DOHH2 (cell line): ENCODE data around the gene DSCAML1.

ENCODE experiments used
- H3F3A ChIP-seq: fragments of 200-600 bp; sonication (generic), shearing (Covaris generic); 2 replicates; pipeline ENCODE4 v1.6.0; 2016; ENCODE audit warnings: antibody characterized with exemption, mild to moderate bottlenecking; ENCODE audit not compliant: control insufficient read depth, insufficient read depth
- H3K27ac ChIP-seq: fragments of 200-600 bp; sonication (generic); 2 replicates; pipeline ENCODE4 v1.5.1; 2014; ENCODE audit warnings: low read depth, mild to moderate bottlenecking, low read length, moderate library complexity
- H3K27me3 ChIP-seq: fragments of 200-600 bp; sonication (generic); 2 replicates; pipeline ENCODE4 v1.6.1; 2014; ENCODE audit warnings: mild to moderate bottlenecking, low read length, mixed read lengths; ENCODE audit not compliant: control insufficient read depth
- H3K36me3 ChIP-seq: fragments of 200-600 bp; sonication (generic); 2 replicates; pipeline ENCODE4 v1.6.1; 2014; ENCODE audit warnings: mild to moderate bottlenecking, low read length, moderate library complexity, mixed read lengths; ENCODE audit not compliant: control insufficient read depth
- H3K4me1 ChIP-seq: fragments of 200-600 bp; sonication (generic); 2 replicates; pipeline ENCODE4 v1.6.1; 2014; ENCODE audit warnings: mild to moderate bottlenecking, low read length, mixed read lengths; ENCODE audit not compliant: control insufficient read depth
- H3K4me2 ChIP-seq: fragments of 200-600 bp; sonication (generic); 2 replicates; pipeline ENCODE4 v1.6.0; 2014; ENCODE audit warnings: mild to moderate bottlenecking, low read length, moderate library complexity
- H3K4me3 ChIP-seq: fragments of 200-600 bp; sonication (generic); 2 replicates; pipeline ENCODE4 v1.5.1; 2014; ENCODE audit warnings: mild to moderate bottlenecking, low read length, mixed read lengths
- H3K79me2 ChIP-seq: fragments of 200-600 bp; sonication (generic); 2 replicates; pipeline ENCODE4 v1.6.1; 2014; ENCODE audit warnings: mild to moderate bottlenecking, low read length, mixed read lengths; ENCODE audit not compliant: control insufficient read depth
- H3K9me2 ChIP-seq: fragments of 200-600 bp; sonication (generic); replicated peaks from 2 replicates; pipeline ENCODE4 v1.6.1; 2014; ENCODE audit warnings: mild to moderate bottlenecking, low read length, mixed read lengths; ENCODE audit not compliant: control insufficient read depth
- H3K9me3 ChIP-seq: fragments of 200-600 bp; sonication (generic); 2 replicates; pipeline ENCODE4 v1.6.1; 2014; ENCODE audit warnings: antibody characterized with exemption, low read length, mixed read lengths; ENCODE audit not compliant: control insufficient read depth, insufficient read depth
- H4K20me1 ChIP-seq: fragments of 200-600 bp; sonication (generic); 2 replicates; pipeline ENCODE4 v1.6.0; 2014; ENCODE audit warnings: low read depth, mild to moderate bottlenecking, antibody characterized with exemption, low read length, moderate library complexity; ENCODE audit not compliant: control insufficient read depth, insufficient read depth
- EZH2phosphoT487 ChIP-seq: fragments of 200-600 bp; sonication (generic); IDR thresholded peaks from 2 replicates; pipeline ENCODE4 v1.6.1; 2017; ENCODE audit warnings: borderline replicate concordance, mild to moderate bottlenecking, antibody characterized with exemption, low read length, moderate library complexity, mixed read lengths
- TF ChIP-seq, protein P1 (sequence below): fragments of 200-600 bp; sonication (generic); IDR thresholded peaks from one replicate; pipeline ENCODE4 v1.5.1; 2014; ENCODE audit warnings: antibody characterized with exemption, mild to moderate bottlenecking, low read depth, low read length; ENCODE audit not compliant: poor library complexity, severe bottlenecking

DSCAML1 gene

GRCh38 chr11:117649296-117650055, 147.5 kb downstream of the DSCAML1 start:
- no peak overlapping the region for H3K4me3 ChIP-seq
- no peaks in the 10 kb centered on the region for H3K79me2 ChIP-seq
- no peaks in the 10 kb centered on the region for H3F3A ChIP-seq
- no peaks in the 10 kb centered on the region for H3K36me3 ChIP-seq
- no peak overlapping the region for H3K4me2 ChIP-seq
- H3K4me1 ChIP-seq = no peaks in the 10 kb centered on the region
- no peaks in the 10 kb centered on the region for H3K27me3 ChIP-seq
- no peaks in the 10 kb centered on the region for H3K9me3 ChIP-seq
- no peak for TF ChIP-seq EZH2phosphoT487
- TF ChIP-seq, protein P1, sequence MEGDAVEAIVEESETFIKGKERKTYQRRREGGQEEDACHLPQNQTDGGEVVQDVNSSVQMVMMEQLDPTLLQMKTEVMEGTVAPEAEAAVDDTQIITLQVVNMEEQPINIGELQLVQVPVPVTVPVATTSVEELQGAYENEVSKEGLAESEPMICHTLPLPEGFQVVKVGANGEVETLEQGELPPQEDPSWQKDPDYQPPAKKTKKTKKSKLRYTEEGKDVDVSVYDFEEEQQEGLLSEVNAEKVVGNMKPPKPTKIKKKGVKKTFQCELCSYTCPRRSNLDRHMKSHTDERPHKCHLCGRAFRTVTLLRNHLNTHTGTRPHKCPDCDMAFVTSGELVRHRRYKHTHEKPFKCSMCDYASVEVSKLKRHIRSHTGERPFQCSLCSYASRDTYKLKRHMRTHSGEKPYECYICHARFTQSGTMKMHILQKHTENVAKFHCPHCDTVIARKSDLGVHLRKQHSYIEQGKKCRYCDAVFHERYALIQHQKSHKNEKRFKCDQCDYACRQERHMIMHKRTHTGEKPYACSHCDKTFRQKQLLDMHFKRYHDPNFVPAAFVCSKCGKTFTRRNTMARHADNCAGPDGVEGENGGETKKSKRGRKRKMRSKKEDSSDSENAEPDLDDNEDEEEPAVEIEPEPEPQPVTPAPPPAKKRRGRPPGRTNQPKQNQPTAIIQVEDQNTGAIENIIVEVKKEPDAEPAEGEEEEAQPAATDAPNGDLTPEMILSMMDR = no peak
- H3K9me2 ChIP-seq = no peaks in the 10 kb centered on the region
- no peaks in the 10 kb centered on the region for H4K20me1 ChIP-seq
- no peak overlapping the region for H3K27ac ChIP-seq

DNA sequence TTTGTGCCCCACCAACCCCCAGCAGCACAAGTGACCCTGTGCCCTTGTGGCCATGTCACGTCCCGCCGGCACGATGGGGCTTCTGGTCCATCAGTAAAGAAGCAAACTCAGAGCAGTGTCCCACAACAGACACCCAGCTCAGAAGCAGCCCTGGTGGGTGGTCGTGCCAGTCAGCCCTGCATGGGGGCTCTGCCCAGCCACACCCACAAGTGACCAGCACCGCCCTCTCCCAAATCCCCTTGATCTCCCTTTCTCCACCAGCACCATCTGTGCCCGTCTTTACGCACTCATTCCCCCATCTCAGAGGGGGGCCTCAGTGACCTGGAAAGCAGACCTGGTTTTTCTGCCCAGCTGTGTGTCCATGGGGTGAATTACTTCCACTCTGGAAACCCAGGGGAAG, 149.1 kb downstream of the DSCAML1 start:
- no peaks in the 10 kb centered on the region for H3F3A ChIP-seq
- no peaks in the 10 kb centered on the region for H3K27me3 ChIP-seq
- TF ChIP-seq EZH2phosphoT487 = no peak
- TF ChIP-seq, protein P1 = no peak
- no peak overlapping the region for H3K4me3 ChIP-seq
- H3K9me3 ChIP-seq = no peaks in the 10 kb centered on the region
- H3K79me2 ChIP-seq = no peaks in the 10 kb centered on the region
- no peaks in the 10 kb centered on the region for H3K36me3 ChIP-seq
- no peaks in the 10 kb centered on the region for H3K4me1 ChIP-seq
- H3K9me2 ChIP-seq = no peaks in the 10 kb centered on the region
- no peak overlapping the region for H3K27ac ChIP-seq
- H3K4me2 ChIP-seq = no peak overlapping the region
- no peaks in the 10 kb centered on the region for H4K20me1 ChIP-seq

DNA sequence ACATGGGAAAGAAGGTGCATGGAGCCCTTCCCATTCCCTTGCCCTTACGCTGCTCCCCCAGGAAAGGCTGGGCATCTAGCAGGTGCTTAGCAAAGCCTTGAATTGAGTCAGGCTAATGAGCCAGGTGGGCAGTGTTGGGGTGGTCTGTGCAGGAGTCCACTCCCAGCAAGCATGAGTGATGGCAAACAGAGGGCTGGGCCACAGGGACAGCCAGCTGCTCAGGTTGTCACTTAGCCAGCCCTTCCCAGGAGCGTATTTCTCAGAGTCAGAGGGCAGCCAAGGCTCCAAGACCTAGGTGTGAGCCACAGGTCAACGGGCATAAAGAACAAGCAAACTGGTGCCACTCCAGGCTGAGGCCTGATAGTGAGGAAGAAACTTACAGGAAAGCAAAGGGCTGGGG, 149.8 kb downstream of the DSCAML1 start:
- Histone ChIP-seq H4K20me1 (no peaks in the 10 kb centered on the region), H3K27ac (no peak overlapping the region), H3K9me2 (no peaks in the 10 kb centered on the region), H3K4me1 (no peaks in the 10 kb centered on the region), H3K36me3 (no peaks in the 10 kb centered on the region), H3K79me2 (no peaks in the 10 kb centered on the region), H3K9me3 (no peaks in the 10 kb centered on the region), H3K4me2 (no peak overlapping the region), H3F3A (no peaks in the 10 kb centered on the region), H3K4me3 (no peak overlapping the region), H3K27me3 (no peaks in the 10 kb centered on the region)
- TF ChIP-seq, protein P1 = no peak
- TF ChIP-seq EZH2phosphoT487 = no peak
